GM13977 (cell line): ENCODE results near the gene PLAC9.

ENCODE experiments used
- DNase-seq: peaks from one replicate; pipeline ENCODE4 v3.0.0; 2012; ENCODE audit warnings: low spot score
- CTCF ChIP-seq: IDR thresholded peaks from 2 replicates; pipeline ENCODE4 v1.5.1; 2012; ENCODE audit warnings: mild to moderate bottlenecking, control low read depth; ENCODE audit not compliant: insufficient read depth; ENCODE audit errors: extremely low read depth, missing control alignments
- in situ Hi-C: fragments of 300-500 bp; cut with MboI; formaldehyde crosslinking; loops from one replicate; pipeline ENCODE4 v1.12.0; 2022; ENCODE audit warnings: low sequenced_read_pairs, low pct_unique_long_range_greater_than_20kb, mixed read lengths, inconsistent platforms; ENCODE audit not compliant: unreplicated experiment

PLAC9 gene

GRCh38 chr10:80166581-80167470, 34.3 kb downstream of the PLAC9 start:
- no peak for TF ChIP-seq CTCF
- no peak for DNase-seq
- in situ Hi-C loops = no loop called here

- in situ Hi-C loops = no loop called here
- no peak for DNase-seq
- TF ChIP-seq CTCF = no peak
Measured at GRCh38 chr10:80167471-80168161, 35.1 kb downstream of the PLAC9 start.

GRCh38 chr10:80168162-80168511, 35.6 kb downstream of the PLAC9 start:
- TF ChIP-seq CTCF = no peak
- in situ Hi-C loops = no loop called here
- no peak for DNase-seq

- peak; percentile 45 for TF ChIP-seq CTCF
- peak; percentile 61 for DNase-seq
- in situ Hi-C loops = no loop called here
Measured at GRCh38 chr10:80168679-80169380, 36.3 kb downstream of the PLAC9 start.

- TF ChIP-seq CTCF = no peak
- no peak for DNase-seq
- in situ Hi-C loops = no loop called here
Measured at GRCh38 chr10:80170026-80170425, 37.5 kb downstream of the PLAC9 start.

GRCh38 chr10:80170641-80171040, 38.1 kb downstream of the PLAC9 start:
- no peak for TF ChIP-seq CTCF
- in situ Hi-C loops = no loop called here
- no peak for DNase-seq
